HL-60 (cell line): ENCODE measurements around the gene GALNT14.

Source experiments
- DNase-seq, 2 experiments: peaks; one replicate each; pipeline ENCODE4 v3.0.0-alpha.2; 2010 to 2020; ENCODE audit warnings: low read depth in 1 of 2, low spot score in 1 of 2
- H3K27ac ChIP-seq: fragments of 250-450 bp; sonication (Bioruptor Pico); replicated peaks from 2 replicates; pipeline ENCODE4 v1.5.1; 2020; ENCODE audit warnings: mild to moderate bottlenecking, moderate library complexity
- H3K27me3 ChIP-seq: fragments of 250-450 bp; sonication (Bioruptor Pico); 2 replicates; pipeline ENCODE4 v1.5.1; 2021; ENCODE audit warnings: mild to moderate bottlenecking, moderate library complexity; ENCODE audit not compliant: insufficient read depth, poor library complexity, severe bottlenecking
- H3K4me3 ChIP-seq: replicated peaks from 2 replicates; pipeline ENCODE4 v1.5.1; 2011; ENCODE audit warnings: mild to moderate bottlenecking, control low read depth, low read length; ENCODE audit not compliant: insufficient read depth
- CTCF ChIP-seq: IDR thresholded peaks from one replicate; pipeline ENCODE4 v1.5.1; 2011; ENCODE audit warnings: low read length, control low read depth, inconsistent platforms; ENCODE audit not compliant: insufficient read depth
- GABPA ChIP-seq: IDR thresholded peaks from 2 replicates; pipeline ENCODE4 v1.6.1; 2012; ENCODE audit warnings: low read depth
- POLR2AphosphoS5 ChIP-seq: IDR thresholded peaks from 2 replicates; pipeline ENCODE4 v1.6.1; 2012; ENCODE audit warnings: low read depth
- REST ChIP-seq: IDR thresholded peaks from 2 replicates; pipeline ENCODE4 v1.6.1; 2012; ENCODE audit warnings: low read depth; ENCODE audit not compliant: insufficient replicate concordance
- SPI1 ChIP-seq: IDR thresholded peaks from 2 replicates; pipeline ENCODE4 v1.6.1; 2012; ENCODE audit warnings: low read depth, mild to moderate bottlenecking, borderline replicate concordance

The GALNT14 gene

GRCh38 chr2:31083234-31083993, 54.8 kb downstream of the GALNT14 start:
- no peak overlapping the region for H3K27ac ChIP-seq
- no peaks in the 10 kb centered on the region for H3K27me3 ChIP-seq
- TF ChIP-seq GABPA (no peak), REST (no peak), SPI1 (no peak), CTCF (no peak), POLR2AphosphoS5 (no peak)
- DNase-seq: no peak
- no peak overlapping the region for H3K4me3 ChIP-seq

- DNase-seq: no peak
- H3K27me3 ChIP-seq: no peaks in the 10 kb centered on the region
- no peak overlapping the region for H3K27ac ChIP-seq
- no peak overlapping the region for H3K4me3 ChIP-seq
- TF ChIP-seq GABPA (no peak), REST (no peak), SPI1 (no peak), POLR2AphosphoS5 (no peak), CTCF (no peak)
Observed at GRCh38 chr2:31082002-31082401, 56.2 kb downstream of the GALNT14 start.

- Histone ChIP-seq H3K27me3 (no peaks in the 10 kb centered on the region), H3K4me3 (no peak overlapping the region), H3K27ac (no peak overlapping the region)
- DNase-seq: no peak
- TF ChIP-seq POLR2AphosphoS5 (no peak), GABPA (no peak), SPI1 (no peak), REST (no peak), CTCF (no peak)
Observed at GRCh38 chr2:31081492-31081891, 56.7 kb downstream of the GALNT14 start.
